ENCODE results near the gene SLC6A6.
"Not testable (repeated sequence)": the region's sequence is repeated elsewhere in the genome, so short reads cannot be mapped to it uniquely, and the experiment has no call there.

SLC6A6 gene

GRCh38 chr3:14401692-14402303, 608 bp upstream of the SLC6A6 start:
- no peak for DNase-seq

- DNase-seq = no peak
Observed at GRCh38 chr3:14403619-14404155, 1.3 kb downstream of the SLC6A6 start.

GRCh38 chr3:14404186-14404585, 1.8 kb downstream of the SLC6A6 start:
- DNase-seq = no peak

- no peak for DNase-seq
Observed at GRCh38 chr3:14404631-14405359, 2.4 kb downstream of the SLC6A6 start.

GRCh38 chr3:14405360-14406238, 3.2 kb downstream of the SLC6A6 start:
- no peak for DNase-seq

- no peak for DNase-seq
Observed at GRCh38 chr3:14406336-14406735, 3.9 kb downstream of the SLC6A6 start.

GRCh38 chr3:14406766-14407165, 4.4 kb downstream of the SLC6A6 start:
- DNase-seq = no peak

- DNase-seq = no peak
Observed at GRCh38 chr3:14407203-14407602, 4.8 kb downstream of the SLC6A6 start.

- not testable (repeated sequence) for DNase-seq
Observed at GRCh38 chr3:14409779-14410063, 7.3 kb downstream of the SLC6A6 start.

- no peak for DNase-seq
Observed at GRCh38 chr3:14410106-14410502, 7.7 kb downstream of the SLC6A6 start.

GRCh38 chr3:14410503-14411165, 8.2 kb downstream of the SLC6A6 start:
- no peak for DNase-seq

- no peak for DNase-seq
Observed at GRCh38 chr3:14411166-14411526, 8.7 kb downstream of the SLC6A6 start.

- no peak for DNase-seq
Observed at GRCh38 chr3:14411988-14412387, 9.6 kb downstream of the SLC6A6 start.

GRCh38 chr3:14412831-14413380, 10.5 kb downstream of the SLC6A6 start:
- DNase-seq = no peak

GRCh38 chr3:14413381-14414071, 11.1 kb downstream of the SLC6A6 start:
- DNase-seq = no peak

GRCh38 chr3:14414846-14415464, 12.5 kb downstream of the SLC6A6 start:
- no peak for DNase-seq

- no peak for DNase-seq
Observed at GRCh38 chr3:14415501-14415900, 13.1 kb downstream of the SLC6A6 start.

GRCh38 chr3:14416453-14416852, 14.0 kb downstream of the SLC6A6 start:
- no peak for DNase-seq

GRCh38 chr3:14418296-14419250, 16.2 kb downstream of the SLC6A6 start:
- DNase-seq = no peak
